GM18517 (cell line): ENCODE measurements around the gene ICOSLG.
A peak's percentile ranks its signal among the peaks of the same experiment; 100 is the strongest.
"Not testable (repeated sequence)": the region's sequence is repeated elsewhere in the genome, so short reads cannot be mapped to it uniquely, and the experiment has no call there.

Experiments used
- ATAC-seq: cut with Tn5 transposase; IDR thresholded peaks from one replicate; pipeline ENCODE4 v1.9.1; 2021; ENCODE audit warnings: mild to moderate bottlenecking, moderate library complexity; ENCODE audit not compliant: unreplicated experiment

ICOSLG gene

GRCh38 chr21:44227614-44228013, 13.1 kb downstream of the ICOSLG start:
- not testable (repeated sequence) for ATAC-seq

- ATAC-seq: not testable (repeated sequence)
These were observed 15.1 kb downstream of the ICOSLG start for GRCh38 chr21:44225605-44226004.

DNA sequence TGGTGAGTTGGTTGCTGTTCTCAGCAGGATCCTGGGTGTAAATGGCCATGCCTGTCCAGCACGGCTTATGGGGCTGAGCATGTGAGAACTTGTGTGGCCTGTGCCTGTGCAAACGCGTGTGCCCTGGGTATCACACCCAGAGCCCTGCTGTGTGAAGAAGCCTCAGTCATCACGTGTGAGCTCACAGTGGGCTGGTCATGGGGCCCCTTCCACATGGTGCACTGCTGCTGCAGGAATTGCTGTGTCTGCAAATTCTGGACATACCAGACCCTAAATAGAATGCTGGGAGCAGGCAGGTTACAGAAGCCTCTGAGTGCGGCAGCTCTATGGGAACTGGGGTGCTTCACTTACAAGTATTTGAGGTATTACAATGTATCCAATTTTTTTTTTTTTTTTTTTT, 17.4 kb downstream of the ICOSLG start:
- not testable (repeated sequence) for ATAC-seq

DNA sequence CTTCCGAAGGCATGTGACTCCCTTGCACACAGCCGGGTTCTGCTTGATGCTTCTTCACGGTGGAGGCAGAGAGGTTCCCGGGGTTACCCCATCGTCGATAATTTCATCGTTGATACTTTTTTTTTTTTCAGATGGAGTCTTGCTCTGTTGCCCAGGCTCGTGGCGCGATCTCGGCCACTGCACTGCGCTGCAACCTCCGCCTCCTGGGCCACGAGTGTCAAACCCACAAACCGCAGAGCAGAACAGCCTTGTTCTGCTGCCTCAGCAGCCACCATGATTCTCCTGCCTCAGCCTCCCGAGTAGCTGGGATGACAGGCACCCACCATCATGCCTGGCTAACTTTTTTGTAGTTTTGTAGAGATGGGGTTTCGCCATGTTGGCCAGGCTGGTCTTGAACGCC, 20.1 kb downstream of the ICOSLG start:
- ATAC-seq: not testable (repeated sequence)

GRCh38 chr21:44218461-44218860, 22.3 kb downstream of the ICOSLG start:
- not testable (repeated sequence) for ATAC-seq

DNA sequence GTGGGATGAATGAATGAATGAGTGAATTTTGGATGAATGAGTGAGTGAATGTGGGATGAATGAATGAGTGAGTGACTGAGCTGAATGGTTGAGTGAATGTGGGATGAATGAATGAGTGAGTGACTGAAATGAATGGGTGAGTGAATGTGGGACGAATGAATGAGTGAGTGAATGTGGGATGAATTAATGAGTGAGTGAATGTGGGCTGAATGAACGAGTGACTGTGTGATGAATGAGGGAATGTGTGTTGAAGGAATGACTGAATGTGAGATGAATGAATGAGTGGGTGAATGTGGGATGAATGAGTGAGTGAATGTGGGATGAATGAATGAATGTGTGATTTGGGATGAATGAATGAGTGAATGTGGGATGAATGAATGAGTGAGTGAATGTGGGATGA, 28.8 kb downstream of the ICOSLG start:
- not testable (repeated sequence) for ATAC-seq

DNA sequence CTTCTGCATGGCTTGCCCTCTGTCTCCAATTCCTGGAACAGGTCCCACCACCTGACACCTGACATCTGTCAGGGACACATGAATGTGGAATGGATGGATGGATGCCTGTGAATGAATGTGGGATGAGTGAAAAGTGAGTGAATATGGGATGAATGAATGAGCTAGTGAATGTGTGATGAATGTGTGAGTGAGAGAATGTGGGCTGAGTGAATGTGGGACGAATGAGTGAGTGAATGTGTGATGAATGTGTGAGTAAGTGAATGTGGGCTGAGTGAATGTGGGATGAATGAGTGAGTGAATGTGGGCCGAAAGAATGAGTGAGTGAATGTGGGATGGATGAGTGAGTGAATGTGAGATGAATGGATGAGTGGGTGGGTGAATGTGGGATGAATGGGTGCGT, 29.2 kb downstream of the ICOSLG start:
- ATAC-seq: not testable (repeated sequence)

GRCh38 chr21:44207860-44208646, 32.7 kb downstream of the ICOSLG start:
- ATAC-seq: peak; percentile 10

DNA sequence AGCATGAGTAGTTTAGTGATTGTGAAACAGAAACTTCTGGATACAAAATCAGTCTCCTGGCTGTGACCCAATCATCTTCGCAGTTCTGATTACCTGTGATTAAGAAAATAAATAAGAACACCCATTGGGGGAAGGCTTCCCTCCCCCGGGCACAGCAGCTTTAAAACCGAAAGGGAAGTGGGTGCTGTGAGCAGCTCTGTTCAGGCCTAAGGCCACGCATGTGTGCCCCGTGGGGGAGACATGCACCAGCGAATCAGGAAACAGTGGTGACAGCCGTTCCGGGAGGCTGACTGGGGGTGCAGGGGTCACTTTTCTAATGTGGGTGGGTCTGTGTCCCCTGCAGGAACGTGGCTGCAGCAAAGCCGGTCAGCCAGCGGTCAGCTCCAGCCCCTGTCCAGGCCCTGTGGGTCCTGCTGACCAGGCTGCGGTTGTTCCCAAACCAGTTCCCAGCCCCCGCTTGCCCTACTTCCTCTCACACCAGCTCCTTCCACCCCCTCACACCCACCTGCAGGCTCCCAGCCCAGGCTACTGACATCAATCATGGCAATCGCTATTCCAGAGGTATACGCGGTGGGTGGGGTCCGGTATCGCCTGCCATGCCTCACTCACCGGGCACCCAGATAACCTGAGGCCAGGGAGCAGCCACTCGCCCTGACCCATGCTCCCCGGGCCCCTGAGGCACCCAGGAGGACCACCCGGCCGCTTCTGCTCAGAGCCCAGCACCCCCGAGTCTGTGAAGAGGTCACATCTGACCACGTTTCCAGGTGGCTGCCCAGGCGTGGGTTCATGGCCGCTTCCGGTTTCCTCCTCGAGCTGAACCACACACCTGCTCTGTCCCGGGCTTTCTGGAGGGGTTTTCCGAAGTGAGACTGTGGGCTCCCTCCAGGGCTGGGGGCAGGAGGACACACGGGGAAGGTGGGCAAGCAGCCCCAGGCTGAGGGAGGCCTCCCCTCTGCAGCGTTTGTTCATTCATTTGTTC, 33.8 kb downstream of the ICOSLG start:
- peak; percentile 61 for ATAC-seq

DNA sequence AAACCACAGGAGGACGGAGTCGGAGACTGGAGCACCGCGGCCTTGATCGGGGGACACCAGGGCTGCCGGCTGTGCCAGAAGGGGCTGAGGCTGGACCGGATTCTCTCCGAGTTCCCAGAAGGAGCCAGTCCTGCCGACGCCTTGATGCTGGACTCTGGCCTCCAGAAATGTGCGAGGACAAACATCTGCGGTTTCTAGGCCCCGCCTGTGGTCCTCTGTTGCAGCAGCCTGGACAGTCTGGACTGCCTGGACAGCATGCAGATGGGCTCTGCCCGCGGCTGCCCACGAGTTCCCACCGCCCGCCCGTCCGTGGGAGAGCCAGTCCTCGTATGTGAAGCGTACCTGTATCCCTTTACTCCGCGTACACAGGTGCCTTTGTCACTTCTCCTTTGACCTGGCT, 34.6 kb downstream of the ICOSLG start:
- ATAC-seq: not testable (repeated sequence)

GRCh38 chr21:44202590-44203299, 38.0 kb downstream of the ICOSLG start:
- not testable (repeated sequence) for ATAC-seq

DNA sequence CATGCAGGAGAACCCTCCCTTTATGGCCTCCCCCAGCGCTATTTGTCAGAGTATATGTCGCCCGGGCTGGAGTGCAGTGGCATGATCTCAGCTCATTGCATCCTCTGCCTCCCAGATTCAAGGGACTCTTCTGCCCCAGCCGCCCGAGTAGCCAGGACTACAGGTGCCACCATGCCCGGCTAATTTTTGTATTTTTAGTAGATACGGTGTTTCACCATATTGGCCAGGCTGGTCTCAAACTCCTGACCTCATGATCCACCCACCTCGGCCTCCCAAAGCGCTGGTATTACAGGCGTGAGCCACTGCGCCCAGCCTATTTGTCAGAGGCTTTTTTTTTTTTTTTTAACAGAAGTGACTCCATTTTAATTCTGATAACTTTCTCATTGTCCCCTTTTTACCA, 40.7 kb downstream of the ICOSLG start:
- ATAC-seq: not testable (repeated sequence)

GRCh38 chr21:44199448-44199847, 41.3 kb downstream of the ICOSLG start:
- ATAC-seq: no peak

DNA sequence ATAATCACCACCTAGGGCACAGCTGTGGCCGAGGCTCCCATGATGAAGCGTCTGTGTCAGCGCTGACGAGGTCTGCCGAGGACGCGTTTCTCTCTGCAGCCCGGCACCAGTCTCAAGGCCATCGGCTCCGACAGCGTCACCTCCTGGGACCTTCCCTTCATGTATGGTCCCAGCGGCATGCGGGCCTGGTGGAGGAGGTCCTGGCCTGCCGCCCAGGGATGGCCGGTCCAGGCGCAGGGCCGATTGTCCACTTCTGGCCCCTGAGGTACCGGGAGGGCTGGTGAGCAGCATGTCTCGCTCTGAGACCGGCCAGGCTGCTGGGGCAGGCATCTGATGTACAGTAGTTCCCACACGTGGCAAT, 43.6 kb downstream of the ICOSLG start:
- not testable (repeated sequence) for ATAC-seq

- ATAC-seq: not testable (repeated sequence)
These were observed 44.3 kb downstream of the ICOSLG start for GRCh38 chr21:44196212-44197155.

- not testable (repeated sequence) for ATAC-seq
These were observed 45.9 kb downstream of the ICOSLG start for GRCh38 chr21:44194888-44195287.

DNA sequence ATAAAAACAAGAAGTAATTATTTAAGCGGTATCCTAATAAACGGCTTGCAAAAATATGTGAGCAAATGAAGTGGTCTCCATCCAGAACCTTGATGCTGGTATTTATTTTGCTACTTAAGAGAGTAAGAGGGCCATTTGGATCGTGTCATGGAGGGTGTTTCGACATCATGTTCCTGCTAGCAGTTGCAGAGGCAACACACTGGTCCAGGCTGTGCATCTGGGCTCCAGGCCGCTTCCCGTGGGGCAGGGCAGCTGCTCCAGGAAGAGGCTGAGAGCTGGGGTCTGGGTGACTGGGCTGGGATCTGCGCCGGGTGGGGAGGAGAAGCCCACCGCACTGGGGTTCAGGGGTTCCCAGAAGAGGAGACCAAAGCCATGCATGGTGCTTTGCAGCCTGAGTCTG, 46.3 kb downstream of the ICOSLG start:
- ATAC-seq: not testable (repeated sequence)

DNA sequence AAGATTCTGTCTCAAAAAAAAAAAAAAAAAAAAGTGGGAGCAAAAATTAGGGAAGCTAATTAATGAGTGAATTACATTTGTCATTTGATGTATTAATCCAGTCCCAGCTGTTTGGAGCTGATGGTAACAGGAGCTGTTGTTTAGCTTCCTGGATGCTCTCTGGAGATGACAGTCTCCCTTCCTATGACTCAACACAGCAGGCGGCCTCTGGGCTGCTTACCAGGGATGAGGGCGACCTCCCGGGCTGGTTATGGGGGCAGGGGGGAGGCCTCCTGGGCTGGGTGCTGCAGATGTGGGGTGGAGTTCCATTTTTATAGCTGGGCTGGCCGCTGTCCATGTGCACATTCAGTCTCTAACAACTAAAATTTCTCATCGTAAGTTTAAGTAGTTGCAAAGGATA, 47.6 kb downstream of the ICOSLG start:
- ATAC-seq: not testable (repeated sequence)

DNA sequence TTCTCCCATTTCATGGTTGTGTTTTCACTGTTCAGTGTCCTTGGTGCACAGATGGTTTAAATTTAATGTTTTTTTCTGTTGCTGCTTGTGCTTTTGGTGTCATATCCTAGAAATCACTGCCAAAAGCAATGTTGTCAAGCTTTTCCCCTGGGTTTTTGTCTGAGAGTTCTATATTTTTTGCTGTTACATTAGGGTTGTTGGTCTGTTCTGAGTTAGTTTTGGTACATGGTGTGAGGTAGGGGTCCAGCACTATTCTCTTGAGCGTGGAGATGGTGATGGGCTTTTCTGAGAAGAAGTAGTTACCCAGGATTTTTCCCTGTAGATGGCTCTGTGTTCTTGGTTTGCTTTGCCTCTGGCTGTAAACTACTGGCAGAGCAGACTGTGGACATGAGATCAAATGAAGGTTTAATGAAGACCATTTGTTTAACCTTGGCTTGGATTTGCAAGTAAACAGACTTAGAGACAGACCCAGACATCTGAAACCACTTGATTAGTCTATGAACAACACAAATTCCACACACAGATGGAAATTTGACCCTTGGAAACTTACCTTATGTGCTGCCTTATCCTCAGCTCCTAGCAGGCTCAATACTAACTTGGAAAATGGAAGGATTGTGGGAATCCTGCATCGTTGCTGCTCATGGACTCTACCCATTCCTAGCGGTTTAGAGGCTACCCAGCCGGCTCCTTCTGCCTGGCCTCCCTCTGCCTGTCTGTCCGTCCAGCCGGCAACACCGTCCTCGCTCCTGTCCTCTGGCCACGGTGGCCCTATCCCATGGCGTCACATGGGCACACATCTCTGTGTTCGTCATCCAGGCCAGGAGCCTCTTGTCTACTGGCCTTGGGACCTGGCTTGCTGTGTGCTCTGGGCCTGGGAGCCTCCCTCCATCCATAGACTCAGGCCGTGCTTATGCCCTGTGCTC, 50.1 kb downstream of the ICOSLG start:
- ATAC-seq: not testable (repeated sequence)
